Breast epithelium (tissue), 4 donors: ENCODE results near the gene CNN2. TPM values are rescaled to one million over a fixed set of nuclear protein-coding genes. Genes with fewer than 3 reads are reported as not detected.

Experiments used
- DNase-seq, 2 donors: peaks; one replicate each; pipeline ENCODE4 v3.0.0-alpha.2; 2019; ENCODE audit warnings: low spot score in 2 of 2
- H3K27ac ChIP-seq, 2 donors: fragments of 200-600 bp; sonication (generic) in 1 of 2; one replicate each; pipeline ENCODE4 v1.5.1; 2016 to 2019; ENCODE audit warnings: mild to moderate bottlenecking in 1 of 2
- H3K27me3 ChIP-seq, 2 donors: fragments of 200-600 bp; sonication (generic) in 1 of 2; one replicate each; pipeline versions ENCODE4 v1.5.1 to v1.6.0; 2017 to 2019; ENCODE audit warnings: control low read depth in 1 of 2, mild to moderate bottlenecking in 1 of 2
- H3K36me3 ChIP-seq: fragments of 200-600 bp; one replicate; pipeline ENCODE4 v1.5.1; 2019
- H3K4me1 ChIP-seq, 2 donors: fragments of 200-600 bp; sonication (generic); one replicate each; pipeline ENCODE4 v1.5.1; 2016 to 2019; ENCODE audit warnings: control low read depth in 1 of 2
- H3K4me3 ChIP-seq, 3 donors: fragments of 200-600 bp; sonication (generic); 1 replicate in 2 of 3; 2 replicates in 1 of 3; pipeline ENCODE4 v1.5.1; 2016 to 2019; ENCODE audit warnings: mild to moderate bottlenecking in 3 of 3, moderate library complexity in 2 of 3
- H3K9me3 ChIP-seq, 2 donors: fragments of 200-600 bp; sonication (generic) in 1 of 2; one replicate each; pipeline ENCODE4 v1.5.1; 2016 to 2019; ENCODE audit warnings: control low read depth in 1 of 2
- POLR2A ChIP-seq: fragments of 450-650 bp; IDR thresholded peaks from one replicate; pipeline ENCODE4 v1.6.1; 2016; ENCODE audit warnings: antibody characterized with exemption, mild to moderate bottlenecking, moderate library complexity
- POLR2AphosphoS5 ChIP-seq, 3 donors: sonication (generic); formaldehyde crosslinking; IDR thresholded peaks; one replicate each; pipeline ENCODE4 v1.6.1; 2017; ENCODE audit warnings: antibody characterized with exemption in 3 of 3
- intact Hi-C: fragments of 100-400 bp; cut with DNase I; formaldehyde crosslinking; loops from one replicate; pipeline ENCODE4 v1.15.1; 2023; ENCODE audit warnings: low total_unique reads
- total RNA-seq, 3 donors: library from RNA; depleted of rRNA; stranded (reverse); fragments of >200 nt; gene quantifications; one replicate each; pipeline ENCODE4 v1.1.0, GENCODE V29; 2016
- TF ChIP-seq, protein P1 (sequence below), 3 donors: fragments of 450-650 bp; IDR thresholded peaks; one replicate each; pipeline ENCODE4 v1.5.1; 2016 to 2017; ENCODE audit warnings: antibody characterized with exemption in 3 of 3, mild to moderate bottlenecking in 3 of 3, moderate library complexity in 3 of 3

The CNN2 gene
- total RNA-seq, 3 donors from 2014 or later, result 70.4 to 74.1 (median 70.7) TPM

DNA sequence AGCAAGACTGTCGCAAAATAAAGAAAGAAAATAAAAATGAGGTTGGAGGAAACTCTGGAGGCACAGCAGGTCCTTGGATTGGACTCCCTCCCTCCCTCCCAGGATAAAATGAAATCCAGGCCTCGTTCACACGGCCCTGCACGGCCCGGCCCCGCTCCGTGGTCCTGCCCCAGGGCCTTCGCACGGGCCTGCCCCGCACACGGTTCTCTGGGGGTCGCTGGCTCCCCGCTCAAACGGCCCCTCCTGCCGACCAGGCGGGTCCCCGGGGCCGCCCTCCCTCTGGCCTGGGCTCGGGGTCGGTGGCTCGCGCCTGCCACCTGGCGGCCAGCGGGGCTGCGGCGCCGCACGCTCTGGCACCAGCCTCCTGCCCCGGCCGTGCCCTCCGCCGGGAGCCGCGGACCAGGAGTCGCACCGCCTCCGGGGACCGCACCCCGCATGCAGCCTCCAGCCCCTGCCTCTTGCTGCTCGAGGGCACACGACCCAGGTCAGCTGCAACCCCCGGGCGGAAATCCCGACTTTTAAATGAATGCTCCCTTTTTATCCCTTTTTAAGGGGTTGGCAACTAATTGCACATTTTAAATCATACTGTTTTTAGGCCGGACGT lies 43.7 kb upstream of the CNN2 start:
- Histone ChIP-seq H3K27me3 (no peaks in the 10 kb centered on the region), H3K4me1 (no peaks in the 10 kb centered on the region), H3K36me3 (no peaks in the 10 kb centered on the region), H3K4me3 (peak overlapping the region; percentile 21 to 63 (median 47)), H3K27ac (peak overlapping the region in 1 of 2 donors; percentile 61), H3K9me3 (no peaks in the 10 kb centered on the region)
- peak; percentile 48 to 63 for DNase-seq
- intact Hi-C loops, result loop anchor here (5.0 to 10.0 kb wide), 2 partner anchors 125 to 228 kb away; partner anchors contain the start of genes CFD and MISP
- TF ChIP-seq, protein P1, sequence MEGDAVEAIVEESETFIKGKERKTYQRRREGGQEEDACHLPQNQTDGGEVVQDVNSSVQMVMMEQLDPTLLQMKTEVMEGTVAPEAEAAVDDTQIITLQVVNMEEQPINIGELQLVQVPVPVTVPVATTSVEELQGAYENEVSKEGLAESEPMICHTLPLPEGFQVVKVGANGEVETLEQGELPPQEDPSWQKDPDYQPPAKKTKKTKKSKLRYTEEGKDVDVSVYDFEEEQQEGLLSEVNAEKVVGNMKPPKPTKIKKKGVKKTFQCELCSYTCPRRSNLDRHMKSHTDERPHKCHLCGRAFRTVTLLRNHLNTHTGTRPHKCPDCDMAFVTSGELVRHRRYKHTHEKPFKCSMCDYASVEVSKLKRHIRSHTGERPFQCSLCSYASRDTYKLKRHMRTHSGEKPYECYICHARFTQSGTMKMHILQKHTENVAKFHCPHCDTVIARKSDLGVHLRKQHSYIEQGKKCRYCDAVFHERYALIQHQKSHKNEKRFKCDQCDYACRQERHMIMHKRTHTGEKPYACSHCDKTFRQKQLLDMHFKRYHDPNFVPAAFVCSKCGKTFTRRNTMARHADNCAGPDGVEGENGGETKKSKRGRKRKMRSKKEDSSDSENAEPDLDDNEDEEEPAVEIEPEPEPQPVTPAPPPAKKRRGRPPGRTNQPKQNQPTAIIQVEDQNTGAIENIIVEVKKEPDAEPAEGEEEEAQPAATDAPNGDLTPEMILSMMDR (IDR thresholded peaks at IDR 0.05), result peak; percentile 17 to 99 (median 27)
- no peak for TF ChIP-seq POLR2AphosphoS5 (IDR thresholded peaks at IDR 0.05)

DNA sequence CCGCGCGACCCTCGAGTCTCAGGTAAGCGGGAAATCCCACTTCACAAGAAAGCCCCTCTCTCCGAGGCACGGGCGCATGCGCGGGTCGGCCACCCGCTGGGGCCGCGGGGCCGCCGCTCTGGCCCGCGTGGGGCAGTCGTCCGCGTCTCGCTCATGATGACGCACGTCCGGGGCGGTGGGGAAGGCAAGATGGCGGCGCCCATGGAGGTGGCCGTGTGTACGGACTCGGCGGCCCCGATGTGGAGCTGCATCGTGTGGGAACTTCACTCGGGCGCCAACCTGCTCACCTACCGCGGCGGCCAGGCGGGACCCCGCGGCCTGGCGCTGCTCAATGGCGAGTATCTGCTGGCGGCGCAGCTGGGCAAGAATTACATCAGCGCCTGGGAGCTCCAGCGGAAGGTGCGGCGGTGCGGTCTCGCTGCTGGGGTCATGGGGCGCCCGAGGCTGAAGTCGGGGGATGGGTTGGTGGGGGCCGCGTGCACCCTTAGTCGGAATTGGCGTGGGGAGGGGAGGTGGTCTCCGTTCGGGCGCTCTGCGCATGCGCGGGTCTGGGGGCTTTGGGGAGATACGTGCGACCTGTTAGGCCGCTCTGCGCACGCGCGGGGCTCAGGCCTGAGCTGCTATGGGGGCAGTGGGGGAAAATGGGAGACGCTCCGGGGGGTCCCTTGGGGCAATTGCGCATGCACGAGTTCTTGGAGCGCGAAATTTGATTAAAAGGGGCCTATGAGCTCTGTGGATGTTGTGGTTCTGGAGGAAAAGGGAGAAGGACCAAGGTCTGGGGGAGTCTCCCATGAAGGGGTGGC lies 42.0 kb upstream of the CNN2 start, which contains the start of gene WDR18:
WDR18 (plus strand) TSS at position 181 of the 803 bp plus-strand sequence; CDS start at position 190, 9 bp downstream.
- no peaks in the 10 kb centered on the region for H3K4me1 ChIP-seq
- H3K36me3 ChIP-seq, result no peaks in the 10 kb centered on the region
- peak; percentile 90 to 93 for DNase-seq
- H3K27ac ChIP-seq, result peak within 1 kb of the TSS; percentile 89 to 91
- H3K4me3 ChIP-seq, result peak within 1 kb of the TSS; percentile 78 to 100 (median 95)
- no peaks in the 10 kb centered on the region for H3K9me3 ChIP-seq
- peak; percentile 82 to 92 (median 90) for TF ChIP-seq POLR2AphosphoS5 (IDR thresholded peaks at IDR 0.05)
- TF ChIP-seq POLR2A, result no peak
- TF ChIP-seq, protein P1 (IDR thresholded peaks at IDR 0.05), result peak in 2 of 3 donors; percentile 29 to 45
- no peaks in the 10 kb centered on the region for H3K27me3 ChIP-seq
- intact Hi-C loops, result loop anchor here (1.0 to 10.0 kb wide), 3 partner anchors 59 to 230 kb away; partner anchors contain the start of genes CFD and MISP

DNA sequence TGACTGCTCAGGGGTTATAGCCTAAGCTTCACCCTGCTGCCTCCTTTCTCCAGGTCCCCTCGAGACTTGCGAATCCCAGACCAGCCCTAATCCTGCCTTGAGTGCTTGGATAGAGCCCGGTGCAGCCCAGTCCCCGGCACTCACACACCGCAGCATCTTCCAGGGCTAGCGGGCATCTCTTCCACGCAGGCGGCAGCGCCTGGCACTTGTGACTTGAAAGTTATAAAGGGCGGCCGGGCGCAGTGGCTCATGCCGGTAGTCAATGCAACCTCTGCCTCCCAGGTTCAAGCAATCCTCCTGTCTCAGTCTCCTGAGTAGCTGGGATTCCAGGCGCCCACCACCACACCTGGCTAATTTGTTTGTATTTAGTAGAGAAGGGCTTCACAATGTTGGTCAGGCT lies 40.3 kb upstream of the CNN2 start:
- no peaks in the 10 kb centered on the region for H3K36me3 ChIP-seq
- no peak overlapping the region for H3K27ac ChIP-seq
- intact Hi-C loops, result loop anchor here (10.0 kb wide), 1 partner anchor 231 kb away; the partner anchor contains the start of gene MISP
- no peak for DNase-seq
- H3K27me3 ChIP-seq, result no peaks in the 10 kb centered on the region
- TF ChIP-seq, protein P1 (IDR thresholded peaks at IDR 0.05), result no peak
- no peak for TF ChIP-seq POLR2AphosphoS5 (IDR thresholded peaks at IDR 0.05)
- TF ChIP-seq POLR2A, result no peak
- no peaks in the 10 kb centered on the region for H3K9me3 ChIP-seq
- no peak overlapping the region for H3K4me3 ChIP-seq
- H3K4me1 ChIP-seq, result no peaks in the 10 kb centered on the region

DNA sequence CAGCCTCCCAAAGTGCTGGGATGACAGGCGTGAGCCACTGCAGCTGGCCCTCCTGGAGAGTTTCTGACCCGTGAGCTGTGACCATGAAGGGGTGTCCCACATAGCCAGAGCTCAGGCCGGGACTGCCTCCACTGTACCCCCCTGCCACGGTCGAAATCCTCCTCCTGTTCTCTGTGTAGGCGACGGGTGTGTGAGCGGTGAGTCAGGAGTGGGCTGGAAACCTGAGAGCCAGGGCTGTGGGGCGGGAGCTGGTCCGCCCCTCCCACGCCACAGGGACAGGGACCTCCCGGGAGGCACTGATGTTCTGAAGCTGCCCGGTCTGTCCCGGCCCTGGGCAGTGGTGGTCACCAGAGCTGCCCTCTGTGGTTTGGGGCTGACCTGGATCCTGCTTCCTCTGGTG lies 38.3 kb upstream of the CNN2 start:
- Histone ChIP-seq H3K9me3 (no peaks in the 10 kb centered on the region), H3K4me1 (no peaks in the 10 kb centered on the region), H3K27ac (no peak overlapping the region), H3K27me3 (no peaks in the 10 kb centered on the region), H3K4me3 (no peak overlapping the region), H3K36me3 (no peaks in the 10 kb centered on the region)
- intact Hi-C loops, result loop anchor here (10.0 kb wide), 1 partner anchor 233 kb away; the partner anchor contains the start of gene MISP
- DNase-seq, result no peak
- no peak for TF ChIP-seq POLR2A
- TF ChIP-seq, protein P1 (IDR thresholded peaks at IDR 0.05), result no peak
- TF ChIP-seq POLR2AphosphoS5 (IDR thresholded peaks at IDR 0.05), result no peak
